HL-60 (cell line): ENCODE data around the gene C22orf23.

ENCODE experiments used
- DNase-seq, 2 experiments: peaks; one replicate each; pipeline ENCODE4 v3.0.0-alpha.2; 2010 to 2020; ENCODE audit warnings: low read depth in 1 of 2, low spot score in 1 of 2
- H3K27ac ChIP-seq: fragments of 250-450 bp; sonication (Bioruptor Pico); replicated peaks from 2 replicates; pipeline ENCODE4 v1.5.1; 2020; ENCODE audit warnings: mild to moderate bottlenecking, moderate library complexity
- H3K27me3 ChIP-seq: fragments of 250-450 bp; sonication (Bioruptor Pico); 2 replicates; pipeline ENCODE4 v1.5.1; 2021; ENCODE audit warnings: mild to moderate bottlenecking, moderate library complexity; ENCODE audit not compliant: insufficient read depth, poor library complexity, severe bottlenecking
- H3K4me3 ChIP-seq: replicated peaks from 2 replicates; pipeline ENCODE4 v1.5.1; 2011; ENCODE audit warnings: mild to moderate bottlenecking, control low read depth, low read length; ENCODE audit not compliant: insufficient read depth
- GABPA ChIP-seq: IDR thresholded peaks from 2 replicates; pipeline ENCODE4 v1.6.1; 2012; ENCODE audit warnings: low read depth
- POLR2AphosphoS5 ChIP-seq: IDR thresholded peaks from 2 replicates; pipeline ENCODE4 v1.6.1; 2012; ENCODE audit warnings: low read depth
- SPI1 ChIP-seq: IDR thresholded peaks from 2 replicates; pipeline ENCODE4 v1.6.1; 2012; ENCODE audit warnings: low read depth, mild to moderate bottlenecking, borderline replicate concordance
- TF ChIP-seq, protein P1 (sequence below): IDR thresholded peaks from one replicate; pipeline ENCODE4 v1.5.1; 2011; ENCODE audit warnings: low read length, control low read depth, inconsistent platforms; ENCODE audit not compliant: insufficient read depth
- TF ChIP-seq, protein P2 (sequence below): IDR thresholded peaks from 2 replicates; pipeline ENCODE4 v1.6.1; 2012; ENCODE audit warnings: low read depth; ENCODE audit not compliant: insufficient replicate concordance

Gene C22orf23

DNA sequence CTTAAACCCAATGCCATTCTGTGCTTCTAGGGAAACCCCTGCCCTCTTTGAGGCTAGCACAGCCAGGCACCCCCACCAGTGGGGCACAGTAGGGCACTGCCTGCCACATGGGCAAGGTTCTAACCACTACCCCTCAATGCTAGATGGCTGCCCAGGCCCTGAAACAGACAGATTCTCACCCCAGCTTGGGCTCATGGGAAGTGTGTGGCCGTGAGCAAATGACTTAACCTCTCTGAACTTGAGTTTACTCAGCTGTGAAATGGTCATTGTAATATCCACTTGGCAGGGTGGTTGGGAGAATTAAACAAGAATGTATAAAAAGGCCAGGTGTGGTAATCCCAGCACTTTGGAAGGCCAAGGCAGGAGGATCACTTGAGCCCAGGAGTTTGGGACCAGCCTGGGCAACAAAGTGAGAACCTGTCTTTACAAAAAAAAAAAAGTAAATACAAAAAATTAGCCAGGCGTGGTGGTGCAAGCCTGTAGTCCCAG, 22.4 kb downstream of the C22orf23 start:
- no peak overlapping the region for H3K4me3 ChIP-seq
- TF ChIP-seq SPI1 (no peak), POLR2AphosphoS5 (no peak)
- DNase-seq: no peak
- H3K27ac ChIP-seq: no peak overlapping the region
- H3K27me3 ChIP-seq: no peaks in the 10 kb centered on the region

- DNase-seq: peak in 1 of 2 experiments; percentile 35
- TF ChIP-seq SPI1 (no peak), GABPA (no peak), POLR2AphosphoS5 (no peak)
- TF ChIP-seq, protein P1, sequence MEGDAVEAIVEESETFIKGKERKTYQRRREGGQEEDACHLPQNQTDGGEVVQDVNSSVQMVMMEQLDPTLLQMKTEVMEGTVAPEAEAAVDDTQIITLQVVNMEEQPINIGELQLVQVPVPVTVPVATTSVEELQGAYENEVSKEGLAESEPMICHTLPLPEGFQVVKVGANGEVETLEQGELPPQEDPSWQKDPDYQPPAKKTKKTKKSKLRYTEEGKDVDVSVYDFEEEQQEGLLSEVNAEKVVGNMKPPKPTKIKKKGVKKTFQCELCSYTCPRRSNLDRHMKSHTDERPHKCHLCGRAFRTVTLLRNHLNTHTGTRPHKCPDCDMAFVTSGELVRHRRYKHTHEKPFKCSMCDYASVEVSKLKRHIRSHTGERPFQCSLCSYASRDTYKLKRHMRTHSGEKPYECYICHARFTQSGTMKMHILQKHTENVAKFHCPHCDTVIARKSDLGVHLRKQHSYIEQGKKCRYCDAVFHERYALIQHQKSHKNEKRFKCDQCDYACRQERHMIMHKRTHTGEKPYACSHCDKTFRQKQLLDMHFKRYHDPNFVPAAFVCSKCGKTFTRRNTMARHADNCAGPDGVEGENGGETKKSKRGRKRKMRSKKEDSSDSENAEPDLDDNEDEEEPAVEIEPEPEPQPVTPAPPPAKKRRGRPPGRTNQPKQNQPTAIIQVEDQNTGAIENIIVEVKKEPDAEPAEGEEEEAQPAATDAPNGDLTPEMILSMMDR: no peak
- TF ChIP-seq, protein P2, sequence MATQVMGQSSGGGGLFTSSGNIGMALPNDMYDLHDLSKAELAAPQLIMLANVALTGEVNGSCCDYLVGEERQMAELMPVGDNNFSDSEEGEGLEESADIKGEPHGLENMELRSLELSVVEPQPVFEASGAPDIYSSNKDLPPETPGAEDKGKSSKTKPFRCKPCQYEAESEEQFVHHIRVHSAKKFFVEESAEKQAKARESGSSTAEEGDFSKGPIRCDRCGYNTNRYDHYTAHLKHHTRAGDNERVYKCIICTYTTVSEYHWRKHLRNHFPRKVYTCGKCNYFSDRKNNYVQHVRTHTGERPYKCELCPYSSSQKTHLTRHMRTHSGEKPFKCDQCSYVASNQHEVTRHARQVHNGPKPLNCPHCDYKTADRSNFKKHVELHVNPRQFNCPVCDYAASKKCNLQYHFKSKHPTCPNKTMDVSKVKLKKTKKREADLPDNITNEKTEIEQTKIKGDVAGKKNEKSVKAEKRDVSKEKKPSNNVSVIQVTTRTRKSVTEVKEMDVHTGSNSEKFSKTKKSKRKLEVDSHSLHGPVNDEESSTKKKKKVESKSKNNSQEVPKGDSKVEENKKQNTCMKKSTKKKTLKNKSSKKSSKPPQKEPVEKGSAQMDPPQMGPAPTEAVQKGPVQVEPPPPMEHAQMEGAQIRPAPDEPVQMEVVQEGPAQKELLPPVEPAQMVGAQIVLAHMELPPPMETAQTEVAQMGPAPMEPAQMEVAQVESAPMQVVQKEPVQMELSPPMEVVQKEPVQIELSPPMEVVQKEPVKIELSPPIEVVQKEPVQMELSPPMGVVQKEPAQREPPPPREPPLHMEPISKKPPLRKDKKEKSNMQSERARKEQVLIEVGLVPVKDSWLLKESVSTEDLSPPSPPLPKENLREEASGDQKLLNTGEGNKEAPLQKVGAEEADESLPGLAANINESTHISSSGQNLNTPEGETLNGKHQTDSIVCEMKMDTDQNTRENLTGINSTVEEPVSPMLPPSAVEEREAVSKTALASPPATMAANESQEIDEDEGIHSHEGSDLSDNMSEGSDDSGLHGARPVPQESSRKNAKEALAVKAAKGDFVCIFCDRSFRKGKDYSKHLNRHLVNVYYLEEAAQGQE: no peak
- H3K4me3 ChIP-seq: no peak overlapping the region
- H3K27me3 ChIP-seq: no peaks in the 10 kb centered on the region
- H3K27ac ChIP-seq: no peak overlapping the region
Observed at GRCh38 chr22:37930270-37930951, 23.0 kb downstream of the C22orf23 start.

- H3K4me3 ChIP-seq: no peak overlapping the region
- no peak for DNase-seq
- H3K27me3 ChIP-seq: no peaks in the 10 kb centered on the region
- TF ChIP-seq POLR2AphosphoS5 (no peak), SPI1 (no peak), GABPA (no peak)
- TF ChIP-seq, protein P2: no peak
- TF ChIP-seq, protein P1: no peak
- no peak overlapping the region for H3K27ac ChIP-seq
Observed at GRCh38 chr22:37929390-37929789, 24.0 kb downstream of the C22orf23 start.

DNA sequence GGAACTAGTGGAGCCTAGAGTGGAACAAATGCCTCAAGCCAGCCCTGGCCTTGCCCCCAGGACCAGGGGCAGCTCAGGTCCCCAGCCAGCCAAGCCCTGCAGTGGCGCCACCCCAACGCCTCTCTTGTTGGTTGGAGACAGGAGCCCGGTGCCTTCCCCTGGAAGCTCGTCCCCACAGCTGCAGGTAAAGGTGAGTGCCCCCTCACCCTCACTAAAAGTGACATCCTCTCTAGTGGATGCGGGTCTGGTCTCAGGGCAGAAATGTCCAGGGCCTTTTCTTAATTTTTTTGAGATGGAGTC, 25.8 kb downstream of the C22orf23 start:
- H3K27ac ChIP-seq: no peak overlapping the region
- no peak for DNase-seq
- TF ChIP-seq GABPA: no peak
- no peak for TF ChIP-seq POLR2AphosphoS5
- no peak for TF ChIP-seq SPI1
- TF ChIP-seq, protein P1: no peak
- TF ChIP-seq, protein P2: no peak
- H3K27me3 ChIP-seq: no peaks in the 10 kb centered on the region
- H3K4me3 ChIP-seq: no peak overlapping the region
